OCI-LY7 (cell line): ENCODE results near the gene TPSG1. TPM values are rescaled to one million over a fixed set of nuclear protein-coding genes. Genes with fewer than 3 reads are reported as not detected.

ENCODE experiments used
- BruUV-seq: library from RNA; stranded (reverse); fragments of 400-500 nt; replicated peaks from 2 replicates; lab custom pipeline; 2021; lab: Mats Ljungman, UMichigan
- CTCF ChIA-PET: fragments of 300-600 bp; sonication (Branson Sonifier 250); formaldehyde crosslinking; loops from one replicate; lab custom pipeline; 2022; ENCODE audit warnings: antibody characterized with exemption; ENCODE audit not compliant: unreplicated experiment; lab: Charles Lee
- POLR2A ChIA-PET: fragments of 300-600 bp; sonication (Branson Sonifier 250); formaldehyde crosslinking; loops from one replicate; lab custom pipeline; 2022; ENCODE audit warnings: antibody characterized with exemption; lab: Charles Lee
- DNase-seq: peaks from one replicate; pipeline ENCODE4 v3.0.0-alpha.2; 2015; ENCODE audit warnings: low spot score
- H2AFZ ChIP-seq: fragments of 200-600 bp; sonication (generic), shearing (Covaris generic); 2 replicates; pipeline ENCODE4 v1.6.1; 2014; ENCODE audit warnings: mild to moderate bottlenecking, antibody characterized with exemption, low read length, moderate library complexity
- H3K27ac ChIP-seq: fragments of 200-600 bp; sonication (generic); 2 replicates; pipeline ENCODE4 v1.5.1; 2014; ENCODE audit warnings: mixed run types, low read depth, mild to moderate bottlenecking, moderate library complexity, low read length, inconsistent platforms; ENCODE audit not compliant: poor library complexity, severe bottlenecking
- H3K36me3 ChIP-seq: fragments of 200-600 bp; sonication (generic); 2 replicates; pipeline ENCODE4 v1.6.1; 2014; ENCODE audit warnings: mild to moderate bottlenecking, antibody characterized with exemption, low read length, moderate library complexity, mixed read lengths; ENCODE audit not compliant: insufficient read depth
- H3K4me1 ChIP-seq: fragments of 200-600 bp; sonication (generic); 2 replicates; pipeline ENCODE4 v1.5.1; 2014; ENCODE audit warnings: mild to moderate bottlenecking, low read length; ENCODE audit not compliant: insufficient read depth, poor library complexity, severe bottlenecking
- H3K4me2 ChIP-seq: fragments of 200-600 bp; sonication (generic); 2 replicates; pipeline ENCODE4 v1.6.1; 2014; ENCODE audit warnings: mild to moderate bottlenecking, low read length
- H3K4me3 ChIP-seq: fragments of 200-600 bp; sonication (generic); 2 replicates; pipeline ENCODE4 v1.5.1; 2014; ENCODE audit warnings: mild to moderate bottlenecking, low read depth, low read length; ENCODE audit not compliant: poor library complexity, severe bottlenecking
- H3K79me2 ChIP-seq: fragments of 200-600 bp; sonication (generic); 2 replicates; pipeline ENCODE4 v1.6.1; 2016; ENCODE audit warnings: low read depth, mild to moderate bottlenecking, low read length, moderate library complexity, mixed read lengths; ENCODE audit not compliant: insufficient read depth
- H3K9me2 ChIP-seq: fragments of 200-600 bp; sonication (generic); 2 replicates; pipeline ENCODE4 v1.6.1; 2016; ENCODE audit warnings: mild to moderate bottlenecking, low read length, mixed read lengths; ENCODE audit not compliant: insufficient read depth
- H3K9me3 ChIP-seq: fragments of 200-600 bp; sonication (generic); 2 replicates; pipeline ENCODE4 v1.6.1; 2014; ENCODE audit warnings: mild to moderate bottlenecking, mixed run types, low read length, mixed read lengths
- H4K20me1 ChIP-seq: fragments of 200-600 bp; sonication (generic); 2 replicates; pipeline ENCODE4 v1.6.1; 2014; ENCODE audit warnings: mild to moderate bottlenecking, antibody characterized with exemption, low read length, moderate library complexity, mixed read lengths; ENCODE audit not compliant: insufficient read depth
- CTCF ChIP-seq: fragments of 200-600 bp; sonication (generic); conservative IDR thresholded peaks from 2 replicates; pipeline ENCODE4 v1.5.1; 2014; ENCODE audit warnings: mild to moderate bottlenecking, antibody characterized with exemption, low read length, moderate library complexity, mixed read lengths
- EZH2phosphoT487 ChIP-seq: fragments of 200-600 bp; sonication (generic); IDR thresholded peaks from 2 replicates; pipeline ENCODE4 v1.6.1; 2018; ENCODE audit warnings: low read depth, borderline replicate concordance, mild to moderate bottlenecking, mixed run types, antibody characterized with exemption, low read length, moderate library complexity, mixed read lengths
- intact Hi-C: fragments of 100-400 bp; cut with micrococcal nuclease; formaldehyde crosslinking; loops from one replicate; pipeline ENCODE4 v1.10.0; 2022; ENCODE audit not compliant: unreplicated experiment
- total RNA-seq, 2 experiments: library from RNA; depleted of rRNA in 1 of 2; stranded (reverse); fragments of >200 nt in 1 of 2; shearing (Covaris generic) in 1 of 2; gene quantifications; 2 replicates each; pipeline ENCODE4 v1.2.3, GENCODE V29; 2014 to 2022

The TPSG1 gene
- total RNA-seq, 2 experiments from 2014 or later: not detected

- H3K4me1 ChIP-seq: no peaks in the 10 kb centered on the region
- no peak overlapping the region for H2AFZ ChIP-seq
- no peaks in the 10 kb centered on the region for H3K9me3 ChIP-seq
- no peaks in the 10 kb centered on the region for H3K36me3 ChIP-seq
- ChIA-PET POLR2A (no interaction called here), CTCF (no interaction called here)
- H3K4me2 ChIP-seq: no peak overlapping the region
- intact Hi-C loops: no loop called here
- no peaks in the 10 kb centered on the region for H4K20me1 ChIP-seq
- no peak overlapping the region for H3K27ac ChIP-seq
- H3K4me3 ChIP-seq: no peak overlapping the region
- no peaks in the 10 kb centered on the region for H3K79me2 ChIP-seq
- BruUV-seq: no TSS peak
- TF ChIP-seq EZH2phosphoT487 (no peak), CTCF (peak; percentile 43)
- DNase-seq: no peak
- H3K9me2 ChIP-seq: no peaks in the 10 kb centered on the region
Measured at GRCh38 chr16:1181404-1182315, 43.4 kb downstream of the TPSG1 start.

- CTCF ChIA-PET: no interaction called here
- H3K9me3 ChIP-seq: no peaks in the 10 kb centered on the region
- POLR2A ChIA-PET: no interaction called here
Measured at GRCh38 chr16:1180549-1181403, 44.3 kb downstream of the TPSG1 start.

GRCh38 chr16:1178295-1178910, 46.7 kb downstream of the TPSG1 start:
- Histone ChIP-seq H2AFZ (no peak overlapping the region), H3K4me2 (no peak overlapping the region), H3K9me2 (no peaks in the 10 kb centered on the region), H3K36me3 (no peaks in the 10 kb centered on the region), H3K4me1 (no peaks in the 10 kb centered on the region), H3K4me3 (no peak overlapping the region), H4K20me1 (no peaks in the 10 kb centered on the region), H3K79me2 (no peaks in the 10 kb centered on the region), H3K9me3 (no peaks in the 10 kb centered on the region), H3K27ac (no peak overlapping the region)
- no peak for DNase-seq
- intact Hi-C loops: no loop called here
- ChIA-PET POLR2A (no interaction called here), CTCF (no interaction called here)
- TF ChIP-seq CTCF: no peak
- TF ChIP-seq EZH2phosphoT487: no peak
- no TSS peak for BruUV-seq

More at GRCh38 chr16:1180549-1181403, 44.3 kb downstream of the TPSG1 start:
- no peak for DNase-seq
- no peaks in the 10 kb centered on the region for H3K79me2 ChIP-seq
- no peaks in the 10 kb centered on the region for H4K20me1 ChIP-seq
- BruUV-seq: no TSS peak
- no peaks in the 10 kb centered on the region for H3K36me3 ChIP-seq
- H2AFZ ChIP-seq: no peak overlapping the region
- H3K27ac ChIP-seq: no peak overlapping the region
- intact Hi-C loops: no loop called here
- H3K4me1 ChIP-seq: no peaks in the 10 kb centered on the region
- H3K9me2 ChIP-seq: no peaks in the 10 kb centered on the region
- H3K4me3 ChIP-seq: no peak overlapping the region
- TF ChIP-seq EZH2phosphoT487: no peak
- no peak overlapping the region for H3K4me2 ChIP-seq
